ENCODE measurements around the gene DTNA. TPM values are rescaled to one million over a fixed set of nuclear protein-coding genes. Genes with fewer than 3 reads are reported as not detected.

DTNA gene
- total and polyA plus RNA-seq, 2 of the 8 experiments (the other 6 are each of a cell fraction or from before 2014, with no cell fraction given): 30.2 to 32.7 TPM

DNA sequence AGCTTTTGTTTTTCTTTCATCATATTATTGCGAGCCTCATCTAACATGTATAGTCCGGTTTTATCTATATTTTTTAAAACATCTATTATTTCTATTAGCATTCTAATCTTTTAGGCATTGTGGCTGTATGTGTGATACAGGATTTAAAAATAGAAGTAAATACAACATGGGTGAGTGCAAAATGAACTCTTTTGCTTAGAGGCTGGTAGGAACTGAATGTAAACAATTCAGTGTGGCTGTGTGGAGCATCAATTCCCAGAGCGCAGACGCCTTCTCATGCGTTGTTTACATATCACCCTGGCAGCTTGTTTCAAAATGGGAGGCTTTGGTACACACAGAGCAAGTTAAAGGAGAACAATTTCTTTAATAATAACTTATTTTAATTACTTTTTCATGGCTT lies 836 bp downstream of the DTNA start:
- no peak overlapping the region for H4K91ac ChIP-seq (replicated peaks; ENCODE audit: insufficient read length, low read length)
- no peaks in the 10 kb centered on the region for H3K9me3 ChIP-seq (ENCODE audit: insufficient read depth in 2 of 2, low read depth in 1 of 2, low read length in 1 of 2)
- FAIRE-seq (no peak), DNase-seq (ENCODE audit: low read depth in 1 of 2, low spot score in 2 of 2) (no peak)
- H3K14ac ChIP-seq (ENCODE audit: insufficient read length): no peak overlapping the region
- H2AK5ac ChIP-seq (ENCODE audit: low read depth, low read length): no peak overlapping the region
- H3K18ac ChIP-seq (ENCODE audit: extremely low read depth, low read length): no peak overlapping the region
- H2BK15ac ChIP-seq (ENCODE audit: low read length): no peak overlapping the region
- no peak overlapping the region for H2BK5ac ChIP-seq (ENCODE audit: low read depth, low read length)
- no peak overlapping the region for H4K8ac ChIP-seq (ENCODE audit: extremely low read depth, insufficient read depth, low read length)
- H3K4ac ChIP-seq (replicated peaks; ENCODE audit: insufficient read length, low read depth, low read length): no peak overlapping the region
- no peaks in the 10 kb centered on the region for H3K79me1 ChIP-seq (ENCODE audit: low read depth, low read length)
- no peak overlapping the region for H2BK120ac ChIP-seq (replicated peaks; ENCODE audit: low read depth, low read length)
- H4K20me1 ChIP-seq (replicated peaks in 1 of 2; ENCODE audit: control insufficient read depth in 1 of 2, insufficient read depth in 2 of 2, low read length in 2 of 2): no peaks in the 10 kb centered on the region
- no peak overlapping the region for H3K4me2 ChIP-seq (ENCODE audit: insufficient read depth in 1 of 2, low read depth in 2 of 2, low read length in 2 of 2)
- H3K23ac ChIP-seq (ENCODE audit: insufficient read length): no peak overlapping the region
- H4K5ac ChIP-seq (ENCODE audit: insufficient read length, low read depth, low read length): no peak overlapping the region
- H2BK20ac ChIP-seq (ENCODE audit: low read length): no peak overlapping the region
- CTCF ChIA-PET (ENCODE audit: partially characterized antibody): interaction anchor here (1.0 to 3.8 kb wide), 3 partner anchors 19 to 54 kb away, joined by 3 to 17 read pairs (median 4); no protein-coding TSS in a partner anchor
- H3K9ac ChIP-seq (replicated peaks in 1 of 4; ENCODE audit: extremely low read depth in 1 of 4, low read depth in 3 of 4, low read length in 3 of 4): no peak overlapping the region
- H3K27ac ChIP-seq (ENCODE audit: low read depth, low read length): no peak overlapping the region
- no peaks in the 10 kb centered on the region; the same call in 1 of the 2 replicates for H3K23me2 ChIP-seq (ENCODE audit: low read depth, low read length)
- H3K36me3 ChIP-seq (ENCODE audit: control insufficient read depth in 2 of 4, insufficient read depth in 4 of 4, low read length in 3 of 4): no peaks in the 10 kb centered on the region
- POLR2A ChIA-PET (ENCODE audit: partially characterized antibody): no interaction called here
- no peaks in the 10 kb centered on the region for H3K27me3 ChIP-seq (replicated peaks in 1 of 4; ENCODE audit: control insufficient read depth in 3 of 4, extremely low read depth in 1 of 4, insufficient read depth in 3 of 4, low read length in 3 of 4)
- no peak overlapping the region for H2BK12ac ChIP-seq (ENCODE audit: low read depth, low read length)
- TF ChIP-seq TCF12 (IDR thresholded peaks at IDR 0.05; ENCODE audit: low read depth, low read length) (no peak), SUZ12 (IDR thresholded peaks at IDR 0.05; ENCODE audit: low read length) (no peak), PHF8 (conservative IDR thresholded peaks at IDR 0.05; ENCODE audit: low read depth, low read length) (no peak)
- H3K79me2 ChIP-seq (ENCODE audit: control insufficient read depth in 1 of 2, insufficient read depth in 2 of 2, low read length in 2 of 2): no peaks in the 10 kb centered on the region
- no peak overlapping the region for H3K4me3 ChIP-seq (ENCODE audit: extremely low read depth in 1 of 4, insufficient read depth in 2 of 4, low read depth in 3 of 4, low read length in 4 of 4)
- H3K4me1 ChIP-seq (replicated peaks in 1 of 4; ENCODE audit: control insufficient read depth in 3 of 4, insufficient read depth in 4 of 4, low read length in 3 of 4): peaks cover 0 to 14% (median 2%) of the 10 kb centered on the region in 4 experiments; a peak in 3 of 7 replicates
- no peak overlapping the region for H3K56ac ChIP-seq (replicated peaks; ENCODE audit: insufficient read length, low read depth, low read length)
- H2AFZ ChIP-seq (ENCODE audit: low read length): no peak overlapping the region
- WGBS, 2 experiments (ENCODE audit: extremely low coverage in 1 of 2, insufficient coverage in 1 of 2, insufficient read length in 1 of 2, insufficient replicate concordance in 2 of 2, low coverage in 1 of 2, low lambda C conversion rate in 2 of 2, missing lambda C conversion rate in 1 of 2): 81% methylated on average over 5 of the region's 5 CpGs; no CpG with 5 or more reads in 1 of the 2 experiments
